Breast epithelium (tissue), 4 donors: ENCODE measurements around the gene RPL39L. TPM values are rescaled to one million over a fixed set of nuclear protein-coding genes. Genes with fewer than 3 reads are reported as not detected.

Experiments used
- DNase-seq, 2 donors: peaks; one replicate each; pipeline ENCODE4 v3.0.0-alpha.2; 2019; ENCODE audit warnings: low spot score in 2 of 2
- H3K27ac ChIP-seq, 2 donors: fragments of 200-600 bp; sonication (generic) in 1 of 2; one replicate each; pipeline ENCODE4 v1.5.1; 2016 to 2019; ENCODE audit warnings: mild to moderate bottlenecking in 1 of 2
- H3K27me3 ChIP-seq, 2 donors: fragments of 200-600 bp; sonication (generic) in 1 of 2; one replicate each; pipeline versions ENCODE4 v1.5.1 to v1.6.0; 2017 to 2019; ENCODE audit warnings: control low read depth in 1 of 2, mild to moderate bottlenecking in 1 of 2
- H3K36me3 ChIP-seq: fragments of 200-600 bp; one replicate; pipeline ENCODE4 v1.5.1; 2019
- H3K4me1 ChIP-seq, 2 donors: fragments of 200-600 bp; sonication (generic); one replicate each; pipeline ENCODE4 v1.5.1; 2016 to 2019; ENCODE audit warnings: control low read depth in 1 of 2
- H3K4me3 ChIP-seq, 3 donors: fragments of 200-600 bp; sonication (generic); 1 replicate in 2 of 3; 2 replicates in 1 of 3; pipeline ENCODE4 v1.5.1; 2016 to 2019; ENCODE audit warnings: mild to moderate bottlenecking in 3 of 3, moderate library complexity in 2 of 3
- H3K9me3 ChIP-seq, 2 donors: fragments of 200-600 bp; sonication (generic) in 1 of 2; one replicate each; pipeline ENCODE4 v1.5.1; 2016 to 2019; ENCODE audit warnings: control low read depth in 1 of 2
- CTCF ChIP-seq, 3 donors: fragments of 450-650 bp; IDR thresholded peaks; one replicate each; pipeline ENCODE4 v1.5.1; 2016 to 2017; ENCODE audit warnings: antibody characterized with exemption in 3 of 3, mild to moderate bottlenecking in 3 of 3, moderate library complexity in 3 of 3
- POLR2A ChIP-seq: fragments of 450-650 bp; IDR thresholded peaks from one replicate; pipeline ENCODE4 v1.6.1; 2016; ENCODE audit warnings: antibody characterized with exemption, mild to moderate bottlenecking, moderate library complexity
- POLR2AphosphoS5 ChIP-seq, 3 donors: sonication (generic); formaldehyde crosslinking; IDR thresholded peaks; one replicate each; pipeline ENCODE4 v1.6.1; 2017; ENCODE audit warnings: antibody characterized with exemption in 3 of 3
- intact Hi-C: fragments of 100-400 bp; cut with DNase I; formaldehyde crosslinking; loops from one replicate; pipeline ENCODE4 v1.15.1; 2023; ENCODE audit warnings: low total_unique reads
- total RNA-seq, 3 donors: library from RNA; depleted of rRNA; stranded (reverse); fragments of >200 nt; gene quantifications; one replicate each; pipeline ENCODE4 v1.1.0, GENCODE V29; 2016

RPL39L gene
- total RNA-seq, 3 donors from 2014 or later = 5.4 to 15.4 (median 14.6) TPM

- intact Hi-C loops = no loop called here
- Histone ChIP-seq H3K27me3 (no peaks in the 10 kb centered on the region), H3K36me3 (no peaks in the 10 kb centered on the region), H3K9me3 (peaks cover 0 to 7% of the 10 kb centered on the region in 2 donors), H3K27ac (no peak overlapping the region), H3K4me1 (no peaks in the 10 kb centered on the region), H3K4me3 (no peak overlapping the region)
- DNase-seq = no peak
- TF ChIP-seq CTCF (IDR thresholded peaks at IDR 0.05) = no peak
- no peak for TF ChIP-seq POLR2A
- no peak for TF ChIP-seq POLR2AphosphoS5 (IDR thresholded peaks at IDR 0.05)
Observed at GRCh38 chr3:187098923-187099512, 40.3 kb downstream of the RPL39L start.

- Histone ChIP-seq H3K4me1 (no peaks in the 10 kb centered on the region), H3K36me3 (no peaks in the 10 kb centered on the region), H3K27ac (no peak overlapping the region), H3K9me3 (peaks cover 0 to 3% of the 10 kb centered on the region in 2 donors), H3K27me3 (no peaks in the 10 kb centered on the region), H3K4me3 (no peak overlapping the region)
- DNase-seq = no peak
- intact Hi-C loops = no loop called here
- TF ChIP-seq POLR2A = no peak
Observed at GRCh38 chr3:187093320-187093719, 46.0 kb downstream of the RPL39L start.

- no peaks in the 10 kb centered on the region for H3K36me3 ChIP-seq
- intact Hi-C loops = no loop called here
- H3K27ac ChIP-seq = no peak overlapping the region
- no peak for DNase-seq
- H3K9me3 ChIP-seq = peaks cover 5 to 24% of the 10 kb centered on the region in 2 donors
- TF ChIP-seq POLR2A (no peak), CTCF (IDR thresholded peaks at IDR 0.05) (no peak), POLR2AphosphoS5 (IDR thresholded peaks at IDR 0.05) (no peak)
- no peak overlapping the region for H3K4me3 ChIP-seq
- H3K27me3 ChIP-seq = no peaks in the 10 kb centered on the region
- H3K4me1 ChIP-seq = no peaks in the 10 kb centered on the region
Observed at GRCh38 chr3:187088701-187089100, 50.6 kb downstream of the RPL39L start.

DNA sequence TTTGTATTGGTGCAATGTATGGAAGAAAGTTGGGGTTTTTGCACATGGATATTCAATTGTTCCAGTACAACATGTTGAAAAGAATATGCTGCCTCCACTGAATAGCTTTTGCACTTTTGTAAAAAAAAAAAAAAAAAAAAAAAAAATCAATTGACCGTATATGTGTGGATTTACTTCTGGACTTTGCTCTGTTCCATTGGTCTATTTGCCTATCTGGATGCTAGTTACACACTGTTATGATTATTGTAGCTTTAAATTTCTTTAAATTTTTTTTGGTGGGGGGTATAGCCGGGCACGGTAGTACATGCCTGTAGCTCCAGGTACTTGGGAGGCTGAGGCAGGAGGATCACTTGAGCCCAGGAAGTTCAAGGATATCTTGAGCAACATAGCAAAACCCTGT is 52.5 kb downstream of the RPL39L start:
- no peak for DNase-seq
- TF ChIP-seq POLR2AphosphoS5 (IDR thresholded peaks at IDR 0.05) (no peak), POLR2A (no peak), CTCF (IDR thresholded peaks at IDR 0.05) (no peak)
- H3K36me3 ChIP-seq = no peaks in the 10 kb centered on the region
- no peak overlapping the region for H3K4me3 ChIP-seq
- H3K27ac ChIP-seq = no peak overlapping the region
- no peaks in the 10 kb centered on the region for H3K4me1 ChIP-seq
- H3K9me3 ChIP-seq = peaks cover 5 to 24% of the 10 kb centered on the region in 2 donors
- no peaks in the 10 kb centered on the region for H3K27me3 ChIP-seq
- intact Hi-C loops = no loop called here

DNA sequence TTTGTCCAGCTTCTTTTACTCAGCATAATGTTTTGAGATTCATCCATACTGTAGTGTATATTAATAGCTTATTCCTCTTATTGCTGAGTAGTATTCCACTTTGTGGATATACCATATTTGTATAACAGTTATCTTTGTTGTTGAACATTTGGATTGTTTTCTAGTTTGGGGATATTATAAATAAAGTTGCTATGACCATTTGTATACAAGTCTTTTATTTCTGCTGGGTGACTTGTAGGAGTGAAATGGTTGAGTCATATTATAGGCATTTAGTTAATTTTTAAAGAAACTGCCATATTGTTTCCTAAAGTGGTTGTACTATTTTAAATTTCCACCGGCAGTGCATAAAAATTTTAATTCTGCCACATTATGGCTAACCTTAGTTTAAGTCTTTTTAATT is 53.4 kb downstream of the RPL39L start:
- Histone ChIP-seq H3K4me1 (no peaks in the 10 kb centered on the region), H3K27ac (no peak overlapping the region), H3K27me3 (no peaks in the 10 kb centered on the region), H3K36me3 (no peaks in the 10 kb centered on the region), H3K4me3 (no peak overlapping the region), H3K9me3 (peaks cover 5 to 24% of the 10 kb centered on the region in 2 donors)
- intact Hi-C loops = loop anchor here (2.0 kb wide), 1 partner anchor 61 kb away; no protein-coding TSS in a partner anchor
- TF ChIP-seq POLR2A = no peak
- no peak for TF ChIP-seq POLR2AphosphoS5 (IDR thresholded peaks at IDR 0.05)
- no peak for TF ChIP-seq CTCF (IDR thresholded peaks at IDR 0.05)
- no peak for DNase-seq
